GM23338 (cell line): ENCODE measurements around the gene PRSS3. TPM values are rescaled to one million over a fixed set of nuclear protein-coding genes. Genes with fewer than 3 reads are reported as not detected.
A peak's percentile ranks its signal among the peaks of the same experiment; 100 is the strongest.

Experiments
- ATAC-seq: fragments of 200-7000 bp; cut with Tn5 transposase; 3 replicates; pipeline ENCODE4 v1.9.1; 2020
- DNase-seq: peaks from one replicate; pipeline ENCODE4 v3.0.0-alpha.2; 2015; ENCODE audit warnings: low spot score
- H2AFZ ChIP-seq: fragments of 200-600 bp; sonication (generic); 2 replicates; pipeline ENCODE4 v1.8.0; 2016; ENCODE audit warnings: antibody characterized with exemption, mild to moderate bottlenecking, moderate library complexity
- H3F3A ChIP-seq: fragments of 200-600 bp; sonication (generic); replicated peaks from 2 replicates; pipeline ENCODE4 v1.8.0; 2017; ENCODE audit warnings: antibody characterized with exemption, mixed run types, low read depth
- H3K27ac ChIP-seq: fragments of 200-600 bp; sonication (generic); 2 replicates; pipeline ENCODE4 v1.6.1; 2016; ENCODE audit warnings: low read depth
- H3K27me3 ChIP-seq: fragments of 200-600 bp; sonication (generic); 2 replicates; pipeline ENCODE4 v1.8.0; 2016; ENCODE audit warnings: mild to moderate bottlenecking, mixed run types, moderate library complexity; ENCODE audit not compliant: insufficient read depth
- H3K36me3 ChIP-seq: fragments of 200-600 bp; sonication (generic); 2 replicates; pipeline ENCODE4 v1.8.0; 2016; ENCODE audit warnings: mild to moderate bottlenecking; ENCODE audit not compliant: insufficient read depth
- H3K4me1 ChIP-seq: fragments of 200-600 bp; sonication (generic); 2 replicates; pipeline ENCODE4 v1.8.0; 2016; ENCODE audit warnings: mild to moderate bottlenecking, moderate library complexity; ENCODE audit not compliant: insufficient read depth
- H3K4me2 ChIP-seq: fragments of 200-600 bp; sonication (generic); 2 replicates; pipeline ENCODE4 v1.7.1; 2017; ENCODE audit warnings: mixed run types
- H3K4me3 ChIP-seq: fragments of 200-600 bp; sonication (generic); 2 replicates; pipeline ENCODE4 v1.6.1; 2016; ENCODE audit warnings: mixed run types
- H3K79me2 ChIP-seq: fragments of 200-600 bp; sonication (generic); replicated peaks from 2 replicates; pipeline ENCODE4 v1.8.0; 2017; ENCODE audit warnings: mild to moderate bottlenecking; ENCODE audit not compliant: insufficient read depth
- H3K9me2 ChIP-seq: fragments of 200-600 bp; sonication (generic); 2 replicates; pipeline ENCODE4 v1.8.0; 2017; ENCODE audit not compliant: insufficient read depth
- H4K20me1 ChIP-seq: fragments of 200-600 bp; sonication (generic); replicated peaks from 2 replicates; pipeline ENCODE4 v1.8.0; 2017; ENCODE audit warnings: mild to moderate bottlenecking; ENCODE audit not compliant: insufficient read depth
- H3K27ac Mint-ChIP-seq: 2 replicates; pipeline ENCODE4 v1.8.0; 2020; ENCODE audit warnings: inconsistent platforms, mild to moderate bottlenecking, moderate library complexity, mixed read lengths
- H3K27me3 Mint-ChIP-seq: 3 replicates; pipeline ENCODE4 v1.8.0; 2022; ENCODE audit warnings: low read depth, mild to moderate bottlenecking, moderate library complexity, mixed read lengths, inconsistent platforms; ENCODE audit not compliant: insufficient read depth, poor library complexity
- H3K36me3 Mint-ChIP-seq: 3 replicates; pipeline ENCODE4 v1.8.0; 2021; ENCODE audit warnings: low read depth, mild to moderate bottlenecking, inconsistent platforms, moderate library complexity, mixed read lengths
- H3K4me1 Mint-ChIP-seq: 3 replicates; pipeline ENCODE4 v1.8.0; 2020; ENCODE audit warnings: mild to moderate bottlenecking, inconsistent platforms, mixed read lengths
- H3K4me3 Mint-ChIP-seq: 3 replicates; pipeline ENCODE4 v1.8.0; 2021; ENCODE audit warnings: moderate library complexity, mild to moderate bottlenecking, inconsistent platforms, mixed read lengths
- H3K9me3 Mint-ChIP-seq: 3 replicates; pipeline ENCODE4 v1.8.0; 2020; ENCODE audit warnings: moderate library complexity, mild to moderate bottlenecking, inconsistent platforms, mixed read lengths
- CREB1 ChIP-seq: fragments of 250-450 bp; sonication (Bioruptor Pico); IDR thresholded peaks from 2 replicates; pipeline ENCODE4 v1.5.0; 2020; ENCODE audit warnings: low read depth, mild to moderate bottlenecking, moderate library complexity
- CTCF ChIP-seq, 2 experiments: fragments of 200-600 bp in 1 of 2; sonication (generic) in 1 of 2; conservative IDR thresholded peaks; 2 replicates each; pipeline versions ENCODE4 v1.5.1 to v1.6.1; 2016 to 2017; ENCODE audit warnings: antibody characterized with exemption in 2 of 2, low read depth in 2 of 2, mild to moderate bottlenecking in 2 of 2, moderate library complexity in 1 of 2
- JUNB ChIP-seq: IDR thresholded peaks from one replicate; pipeline ENCODE4 v1.6.1; 2016; ENCODE audit warnings: antibody characterized with exemption; ENCODE audit not compliant: unreplicated experiment
- NANOG ChIP-seq: IDR thresholded peaks from 2 replicates; pipeline ENCODE4 v1.6.1; 2016; ENCODE audit warnings: antibody characterized with exemption, borderline replicate concordance
- POLR2AphosphoS5 ChIP-seq: IDR thresholded peaks from 2 replicates; pipeline ENCODE4 v1.6.1; 2016; ENCODE audit warnings: antibody characterized with exemption, low read depth
- ZNF114 ChIP-seq: fragments of 250-450 bp; sonication (Bioruptor Pico); IDR thresholded peaks from 2 replicates; pipeline ENCODE4 v1.5.0; 2020; ENCODE audit warnings: mild to moderate bottlenecking, moderate library complexity
- ZNF331 ChIP-seq: fragments of 250-450 bp; sonication (Bioruptor Pico); IDR thresholded peaks from 2 replicates; pipeline ENCODE4 v1.5.0; 2020; ENCODE audit warnings: low read depth, mild to moderate bottlenecking, moderate library complexity
- polyA plus RNA-seq: library from polyadenylated mRNA; unstranded; fragments of >200 nt; fragmentation: Nextera tagmentation; extraction: Ambion mirVana; gene quantifications from 2 replicates; pipeline ENCODE4 v1.2.1, GENCODE V29; 2016
- total RNA-seq: library from RNA; depleted of rRNA; stranded (reverse); fragments of >200 nt; shearing (Covaris generic); gene quantifications from 2 replicates; pipeline ENCODE4 v1.2.3, GENCODE V29; 2014
- TF ChIP-seq, protein P1 (sequence below): IDR thresholded peaks from 2 replicates; pipeline ENCODE4 v1.6.1; 2016; ENCODE audit warnings: antibody characterized with exemption
- TF ChIP-seq, protein P2 (sequence below): fragments of 250-450 bp; sonication (Bioruptor Pico); IDR thresholded peaks from 2 replicates; pipeline ENCODE4 v1.5.0; 2020; ENCODE audit warnings: mild to moderate bottlenecking, moderate library complexity

The PRSS3 gene
- total and polyA plus RNA-seq, 2 experiments from 2014 or later, result 4.2 to 4.5 TPM

GRCh38 chr9:33818167-33818846 lies 22.9 kb downstream of the PRSS3 start:
- Histone ChIP-seq H3K79me2 (peaks cover 51% of the 10 kb centered on the region), H3K4me2 (peak overlapping the region; percentile 88)
- peak; percentile 40 for ATAC-seq

GRCh38 chr9:33818847-33819500 lies 23.6 kb downstream of the PRSS3 start:
- Histone ChIP-seq H3K79me2 (peaks cover 58% of the 10 kb centered on the region), H3K27ac (no peak overlapping the region)
- TF ChIP-seq, protein P1, sequence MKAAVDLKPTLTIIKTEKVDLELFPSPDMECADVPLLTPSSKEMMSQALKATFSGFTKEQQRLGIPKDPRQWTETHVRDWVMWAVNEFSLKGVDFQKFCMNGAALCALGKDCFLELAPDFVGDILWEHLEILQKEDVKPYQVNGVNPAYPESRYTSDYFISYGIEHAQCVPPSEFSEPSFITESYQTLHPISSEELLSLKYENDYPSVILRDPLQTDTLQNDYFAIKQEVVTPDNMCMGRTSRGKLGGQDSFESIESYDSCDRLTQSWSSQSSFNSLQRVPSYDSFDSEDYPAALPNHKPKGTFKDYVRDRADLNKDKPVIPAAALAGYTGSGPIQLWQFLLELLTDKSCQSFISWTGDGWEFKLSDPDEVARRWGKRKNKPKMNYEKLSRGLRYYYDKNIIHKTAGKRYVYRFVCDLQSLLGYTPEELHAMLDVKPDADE, result no peak
- TF ChIP-seq POLR2AphosphoS5 (no peak), CREB1 (no peak), NANOG (no peak), JUNB (no peak), CTCF (conservative IDR thresholded peaks at IDR 0.05; ENCODE audit: low read depth in 2 of 2) (no peak), ZNF114 (CRISPR knock-in tag) (no peak)
- TF ChIP-seq, protein P2, sequence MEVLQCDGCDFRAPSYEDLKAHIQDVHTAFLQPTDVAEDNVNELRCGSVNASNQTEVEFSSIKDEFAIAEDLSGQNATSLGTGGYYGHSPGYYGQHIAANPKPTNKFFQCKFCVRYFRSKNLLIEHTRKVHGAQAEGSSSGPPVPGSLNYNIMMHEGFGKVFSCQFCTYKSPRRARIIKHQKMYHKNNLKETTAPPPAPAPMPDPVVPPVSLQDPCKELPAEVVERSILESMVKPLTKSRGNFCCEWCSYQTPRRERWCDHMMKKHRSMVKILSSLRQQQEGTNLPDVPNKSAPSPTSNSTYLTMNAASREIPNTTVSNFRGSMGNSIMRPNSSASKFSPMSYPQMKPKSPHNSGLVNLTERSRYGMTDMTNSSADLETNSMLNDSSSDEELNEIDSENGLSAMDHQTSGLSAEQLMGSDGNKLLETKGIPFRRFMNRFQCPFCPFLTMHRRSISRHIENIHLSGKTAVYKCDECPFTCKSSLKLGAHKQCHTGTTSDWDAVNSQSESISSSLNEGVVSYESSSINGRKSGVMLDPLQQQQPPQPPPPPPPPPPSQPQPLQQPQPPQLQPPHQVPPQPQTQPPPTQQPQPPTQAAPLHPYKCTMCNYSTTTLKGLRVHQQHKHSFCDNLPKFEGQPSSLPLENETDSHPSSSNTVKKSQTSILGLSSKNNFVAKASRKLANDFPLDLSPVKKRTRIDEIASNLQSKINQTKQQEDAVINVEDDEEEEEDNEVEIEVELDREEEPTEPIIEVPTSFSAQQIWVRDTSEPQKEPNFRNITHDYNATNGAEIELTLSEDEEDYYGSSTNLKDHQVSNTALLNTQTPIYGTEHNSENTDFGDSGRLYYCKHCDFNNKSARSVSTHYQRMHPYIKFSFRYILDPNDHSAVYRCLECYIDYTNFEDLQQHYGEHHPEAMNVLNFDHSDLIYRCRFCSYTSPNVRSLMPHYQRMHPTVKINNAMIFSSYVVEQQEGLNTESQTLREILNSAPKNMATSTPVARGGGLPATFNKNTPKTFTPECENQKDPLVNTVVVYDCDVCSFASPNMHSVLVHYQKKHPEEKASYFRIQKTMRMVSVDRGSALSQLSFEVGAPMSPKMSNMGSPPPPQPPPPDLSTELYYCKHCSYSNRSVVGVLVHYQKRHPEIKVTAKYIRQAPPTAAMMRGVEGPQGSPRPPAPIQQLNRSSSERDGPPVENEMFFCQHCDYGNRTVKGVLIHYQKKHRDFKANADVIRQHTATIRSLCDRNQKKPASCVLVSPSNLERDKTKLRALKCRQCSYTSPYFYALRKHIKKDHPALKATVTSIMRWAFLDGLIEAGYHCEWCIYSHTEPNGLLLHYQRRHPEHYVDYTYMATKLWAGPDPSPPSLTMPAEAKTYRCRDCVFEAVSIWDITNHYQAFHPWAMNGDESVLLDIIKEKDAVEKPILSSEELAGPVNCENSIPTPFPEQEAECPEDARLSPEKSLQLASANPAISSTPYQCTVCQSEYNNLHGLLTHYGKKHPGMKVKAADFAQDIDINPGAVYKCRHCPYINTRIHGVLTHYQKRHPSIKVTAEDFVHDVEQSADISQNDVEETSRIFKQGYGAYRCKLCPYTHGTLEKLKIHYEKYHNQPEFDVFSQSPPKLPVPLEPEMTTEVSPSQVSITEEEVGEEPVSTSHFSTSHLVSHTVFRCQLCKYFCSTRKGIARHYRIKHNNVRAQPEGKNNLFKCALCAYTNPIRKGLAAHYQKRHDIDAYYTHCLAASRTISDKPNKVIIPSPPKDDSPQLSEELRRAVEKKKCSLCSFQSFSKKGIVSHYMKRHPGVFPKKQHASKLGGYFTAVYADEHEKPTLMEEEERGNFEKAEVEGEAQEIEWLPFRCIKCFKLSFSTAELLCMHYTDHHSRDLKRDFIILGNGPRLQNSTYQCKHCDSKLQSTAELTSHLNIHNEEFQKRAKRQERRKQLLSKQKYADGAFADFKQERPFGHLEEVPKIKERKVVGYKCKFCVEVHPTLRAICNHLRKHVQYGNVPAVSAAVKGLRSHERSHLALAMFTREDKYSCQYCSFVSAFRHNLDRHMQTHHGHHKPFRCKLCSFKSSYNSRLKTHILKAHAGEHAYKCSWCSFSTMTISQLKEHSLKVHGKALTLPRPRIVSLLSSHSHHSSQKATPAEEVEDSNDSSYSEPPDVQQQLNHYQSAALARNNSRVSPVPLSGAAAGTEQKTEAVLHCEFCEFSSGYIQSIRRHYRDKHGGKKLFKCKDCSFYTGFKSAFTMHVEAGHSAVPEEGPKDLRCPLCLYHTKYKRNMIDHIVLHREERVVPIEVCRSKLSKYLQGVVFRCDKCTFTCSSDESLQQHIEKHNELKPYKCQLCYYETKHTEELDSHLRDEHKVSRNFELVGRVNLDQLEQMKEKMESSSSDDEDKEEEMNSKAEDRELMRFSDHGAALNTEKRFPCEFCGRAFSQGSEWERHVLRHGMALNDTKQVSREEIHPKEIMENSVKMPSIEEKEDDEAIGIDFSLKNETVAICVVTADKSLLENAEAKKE (CRISPR knock-in tag), result no peak

More at GRCh38 chr9:33818167-33818846, 22.9 kb downstream of the PRSS3 start:
- Histone ChIP-seq H3F3A (no peaks in the 10 kb centered on the region), H3K9me2 (no peaks in the 10 kb centered on the region), H3K4me3 (peak overlapping the region; percentile 61), H3K4me1 (peaks cover 24% of the 10 kb centered on the region), H3K27me3 (no peaks in the 10 kb centered on the region), H4K20me1 (peaks cover 10% of the 10 kb centered on the region; the same call in 1 of the 2 replicates), H2AFZ (no peak overlapping the region), H3K27ac (0 out of 2 replicates have a peak overlapping the region, but pooled peaks have one; percentile 96), H3K36me3 (no peaks in the 10 kb centered on the region)
- peaks cover 38% of the 10 kb centered on the region for H3K4me1 Mint-ChIP-seq
- peaks cover 4% of the 10 kb centered on the region; the same call in 1 of the 3 replicates for H3K36me3 Mint-ChIP-seq
- H3K27ac Mint-ChIP-seq, result peak overlapping the region; percentile 88
- DNase-seq, result no peak
- TF ChIP-seq ZNF331 (CRISPR knock-in tag) (no peak), POLR2AphosphoS5 (0 out of 2 replicates have a peak, but pooled peaks have one; percentile 7)
- H3K4me3 Mint-ChIP-seq, result peak overlapping the region; percentile 90
- H3K9me3 Mint-ChIP-seq, result no peaks in the 10 kb centered on the region
- peaks cover 12% of the 10 kb centered on the region for H3K27me3 Mint-ChIP-seq

More at GRCh38 chr9:33818847-33819500, 23.6 kb downstream of the PRSS3 start:
- Histone ChIP-seq H3K4me1 (peaks cover 24% of the 10 kb centered on the region), H3F3A (no peaks in the 10 kb centered on the region), H4K20me1 (peaks cover 17% of the 10 kb centered on the region; the same call in 1 of the 2 replicates), H3K4me2 (peak overlapping the region; percentile 88), H3K4me3 (peak overlapping the region; percentile 61), H3K9me2 (no peaks in the 10 kb centered on the region), H3K27me3 (no peaks in the 10 kb centered on the region), H3K36me3 (no peaks in the 10 kb centered on the region; the same call in 1 of the 2 replicates), H2AFZ (no peak overlapping the region)
- Mint-ChIP-seq H3K27ac (peak overlapping the region; percentile 88), H3K4me1 (peaks cover 35% of the 10 kb centered on the region), H3K4me3 (peak overlapping the region; percentile 90), H3K9me3 (no peaks in the 10 kb centered on the region), H3K27me3 (peaks cover 12% of the 10 kb centered on the region), H3K36me3 (peaks cover 8% of the 10 kb centered on the region; the same call in 2 of the 3 replicates)
- no peak for ATAC-seq
- no peak for DNase-seq
